Measurements from ENCODE around the gene TMEM86A.
"Not testable (repeated sequence)": the region's sequence is repeated elsewhere in the genome, so short reads cannot be mapped to it uniquely, and the experiment has no call there.

TMEM86A gene, protein sequence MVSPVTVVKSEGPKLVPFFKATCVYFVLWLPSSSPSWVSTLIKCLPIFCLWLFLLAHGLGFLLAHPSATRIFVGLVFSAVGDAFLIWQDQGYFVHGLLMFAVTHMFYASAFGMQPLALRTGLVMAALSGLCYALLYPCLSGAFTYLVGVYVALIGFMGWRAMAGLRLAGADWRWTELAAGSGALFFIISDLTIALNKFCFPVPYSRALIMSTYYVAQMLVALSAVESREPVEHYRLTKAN

DNA sequence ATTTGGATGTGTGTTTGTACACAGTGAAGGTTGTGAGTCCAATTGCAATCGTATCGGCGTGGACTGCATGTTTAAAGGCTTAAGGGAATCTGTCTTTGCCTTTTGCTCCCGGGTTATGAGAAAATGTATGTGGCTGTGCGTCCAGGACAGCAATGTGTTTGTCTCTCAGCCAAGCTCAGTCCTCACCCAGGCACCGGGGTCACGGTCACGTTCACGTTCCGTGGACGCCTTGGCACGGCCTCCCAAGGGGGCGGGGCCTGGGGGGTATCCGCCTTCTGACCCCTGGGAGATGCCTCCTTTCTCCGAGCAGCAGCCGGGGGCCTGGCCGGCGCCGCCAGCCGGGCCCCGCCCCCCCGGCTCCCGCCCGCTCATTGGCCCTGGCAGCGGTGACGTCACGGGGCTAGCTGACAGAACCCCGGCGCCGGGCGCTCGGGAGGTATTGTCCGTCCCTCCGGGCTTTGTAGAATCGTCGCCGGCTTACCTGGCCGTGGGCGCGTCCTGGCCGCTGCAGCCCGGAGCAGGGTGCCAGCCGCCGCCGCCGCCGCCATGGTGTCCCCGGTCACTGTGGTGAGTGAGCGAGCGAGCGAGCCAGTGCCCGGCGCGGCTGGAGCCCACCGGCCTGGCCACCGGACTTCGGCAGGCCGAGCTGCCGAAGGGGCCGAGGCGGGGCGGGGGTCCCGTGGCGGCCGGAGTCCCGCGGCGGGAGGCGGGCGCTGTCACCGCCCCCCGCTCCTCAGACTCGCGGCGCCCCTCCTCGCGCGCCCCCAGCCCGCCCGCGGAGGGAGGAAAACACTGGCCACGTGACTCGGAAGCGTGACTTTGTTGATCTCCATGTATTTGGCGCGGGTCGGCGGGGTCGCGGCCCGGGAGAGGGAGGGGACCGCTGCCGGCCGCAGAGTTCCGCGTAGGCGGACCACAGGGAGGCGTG, at the start of gene TMEM86A:
Gene TMEM86A, plus strand, starts transcription at position 439 of the 928 bp plus-strand sequence. Its CDS starts 108 bp downstream, at position 547.
- Histone ChIP-seq H4K20me1 (no peaks in the 10 kb centered on the region), H3K27me3 (no peaks in the 10 kb centered on the region), H3K36me3 (peaks cover 8% of the 10 kb centered on the region; the same call in 1 of the 2 replicates), H3K9me3 (no peaks in the 10 kb centered on the region), H3K4me1 (peaks cover 15% of the 10 kb centered on the region), H3K4me3 (peak within 1 kb of the TSS; percentile 98), H3K27ac (peak within 1 kb of the TSS; percentile 66), H3K9ac (peak within 1 kb of the TSS; percentile 80), H3K4me2 (peak within 1 kb of the TSS; percentile 89)
- no peak for TF ChIP-seq Cebpa-rat (IDR thresholded peaks at IDR 0.05)

- H3K27ac ChIP-seq, result peak overlapping the region; percentile 65; the same call in 1 of the 2 replicates
- peak overlapping the region; percentile 79 for H3K4me2 ChIP-seq
- H3K27me3 ChIP-seq, result no peaks in the 10 kb centered on the region
- H3K9ac ChIP-seq, result peak overlapping the region; percentile 66; the same call in 1 of the 2 replicates
- TF ChIP-seq Cebpa-rat (IDR thresholded peaks at IDR 0.05), result no peak
- peaks cover 31% of the 10 kb centered on the region for H3K4me1 ChIP-seq
- no peaks in the 10 kb centered on the region for H4K20me1 ChIP-seq
- H3K9me3 ChIP-seq, result no peaks in the 10 kb centered on the region
- peak overlapping the region; percentile 60 for H3K4me3 ChIP-seq
- H3K36me3 ChIP-seq, result no peaks in the 10 kb centered on the region
Measured at GRCh38 chr11:18650353-18650752, 48.2 kb upstream of the TMEM86A start.

DNA sequence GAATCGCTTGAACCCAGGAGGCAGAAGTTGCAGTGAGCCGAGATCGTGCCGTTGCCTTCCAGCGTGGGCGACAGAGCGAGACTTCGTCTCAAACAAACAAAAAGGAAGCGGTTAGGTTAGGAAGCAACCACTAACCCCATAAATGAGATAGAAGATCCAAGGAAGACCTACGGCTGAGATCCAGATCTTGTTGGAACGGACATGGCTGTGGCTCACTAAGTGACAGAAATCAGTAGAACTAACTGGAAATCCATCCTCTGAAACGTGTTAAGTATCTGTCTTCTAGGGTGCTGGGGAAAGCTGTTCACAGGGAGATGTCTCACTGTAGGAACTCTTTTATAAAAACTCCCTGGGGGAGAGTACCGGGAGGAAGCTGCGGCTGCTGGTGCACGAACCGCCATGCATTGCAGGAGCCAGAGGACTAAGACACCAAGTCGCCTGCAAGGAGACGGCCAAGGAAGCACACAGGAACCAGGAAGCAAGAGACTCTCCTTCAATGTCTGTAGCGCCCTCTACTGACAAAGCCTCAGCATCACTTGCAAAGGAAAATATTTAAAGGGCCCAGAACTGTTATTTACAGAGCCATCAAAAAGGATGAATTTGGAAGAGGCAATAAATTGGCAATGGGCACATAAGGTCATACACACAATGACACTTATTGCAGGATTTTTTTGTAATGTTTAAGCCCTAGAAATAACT, 47.6 kb upstream of the TMEM86A start:
- Histone ChIP-seq H4K20me1 (no peaks in the 10 kb centered on the region), H3K4me3 (peak overlapping the region; percentile 60), H3K36me3 (no peaks in the 10 kb centered on the region), H3K4me1 (peaks cover 31% of the 10 kb centered on the region), H3K9ac (peak overlapping the region; percentile 66), H3K27me3 (no peaks in the 10 kb centered on the region), H3K9me3 (no peaks in the 10 kb centered on the region), H3K4me2 (peak overlapping the region; percentile 79), H3K27ac (peak overlapping the region; percentile 65)
- TF ChIP-seq Cebpa-rat (IDR thresholded peaks at IDR 0.05), result no peak

- Histone ChIP-seq H3K36me3 (no peaks in the 10 kb centered on the region), H4K20me1 (no peaks in the 10 kb centered on the region), H3K27me3 (no peaks in the 10 kb centered on the region), H3K4me3 (no peak overlapping the region), H3K4me1 (peaks cover 3% of the 10 kb centered on the region; the same call in 1 of the 2 replicates), H3K9me3 (no peaks in the 10 kb centered on the region), H3K4me2 (no peak overlapping the region), H3K9ac (no peak overlapping the region), H3K27ac (no peak overlapping the region)
- TF ChIP-seq Cebpa-rat (IDR thresholded peaks at IDR 0.05), result no peak
Measured at GRCh38 chr11:18657673-18658072, 40.9 kb upstream of the TMEM86A start.

GRCh38 chr11:18665353-18665872, 33.2 kb upstream of the TMEM86A start:
- not testable (repeated sequence) for H3K4me1 ChIP-seq, H3K36me3 ChIP-seq, H4K20me1 ChIP-seq, H3K27me3 ChIP-seq, H3K9me3 ChIP-seq, H3K9ac ChIP-seq, H3K4me3 ChIP-seq, H3K4me2 ChIP-seq, H3K27ac ChIP-seq

GRCh38 chr11:18668131-18668530, 30.4 kb upstream of the TMEM86A start:
- Histone ChIP-seq H3K27ac (no peak overlapping the region), H3K4me2 (no peak overlapping the region), H4K20me1 (no peaks in the 10 kb centered on the region), H3K27me3 (no peaks in the 10 kb centered on the region), H3K4me1 (peaks cover 7% of the 10 kb centered on the region; the same call in 1 of the 2 replicates), H3K36me3 (no peaks in the 10 kb centered on the region), H3K9ac (no peak overlapping the region), H3K4me3 (no peak overlapping the region), H3K9me3 (peaks cover 5% of the 10 kb centered on the region; the same call in 1 of the 2 replicates)
- TF ChIP-seq Cebpa-rat (IDR thresholded peaks at IDR 0.05), result no peak

- H3K9me3 ChIP-seq, result peaks cover 5% of the 10 kb centered on the region; the same call in 1 of the 2 replicates
Measured at GRCh38 chr11:18669219-18669596, 29.4 kb upstream of the TMEM86A start.

DNA sequence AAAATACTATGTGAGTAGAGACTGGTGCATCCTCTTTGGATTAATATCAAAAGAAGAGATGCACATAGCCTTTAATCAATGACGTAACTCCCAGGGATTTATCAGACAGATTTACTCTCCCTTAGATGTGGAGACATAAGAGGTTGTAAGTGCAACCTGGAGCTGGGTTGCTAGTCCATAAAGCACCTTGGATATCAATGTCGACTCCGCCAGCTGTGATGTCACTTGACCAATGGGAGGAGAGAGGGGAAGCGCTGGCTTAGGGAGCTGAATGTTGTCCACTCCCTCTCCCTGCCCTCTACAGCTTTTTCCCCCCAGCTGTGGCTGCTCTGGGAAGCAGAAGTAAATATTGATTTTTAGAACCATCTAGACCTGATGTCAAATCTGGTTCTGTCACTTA, 28.9 kb upstream of the TMEM86A start:
- H3K27me3 ChIP-seq, result no peaks in the 10 kb centered on the region
- peaks cover 7% of the 10 kb centered on the region; the same call in 1 of the 2 replicates for H3K4me1 ChIP-seq
- H3K9me3 ChIP-seq, result peaks cover 5% of the 10 kb centered on the region; the same call in 1 of the 2 replicates
- H3K4me2 ChIP-seq, result no peak overlapping the region
- no peaks in the 10 kb centered on the region for H4K20me1 ChIP-seq
- H3K9ac ChIP-seq, result no peak overlapping the region
- no peak overlapping the region for H3K4me3 ChIP-seq
- TF ChIP-seq Cebpa-rat (IDR thresholded peaks at IDR 0.05), result no peak
- no peak overlapping the region for H3K27ac ChIP-seq
- H3K36me3 ChIP-seq, result no peaks in the 10 kb centered on the region

More at GRCh38 chr11:18669219-18669596, 29.4 kb upstream of the TMEM86A start:
- Histone ChIP-seq H3K4me2 (no peak overlapping the region), H3K27ac (no peak overlapping the region), H3K36me3 (no peaks in the 10 kb centered on the region), H4K20me1 (no peaks in the 10 kb centered on the region), H3K9ac (no peak overlapping the region), H3K4me1 (peaks cover 7% of the 10 kb centered on the region; the same call in 1 of the 2 replicates), H3K4me3 (no peak overlapping the region), H3K27me3 (no peaks in the 10 kb centered on the region)
- TF ChIP-seq Cebpa-rat (IDR thresholded peaks at IDR 0.05), result no peak

DNA sequence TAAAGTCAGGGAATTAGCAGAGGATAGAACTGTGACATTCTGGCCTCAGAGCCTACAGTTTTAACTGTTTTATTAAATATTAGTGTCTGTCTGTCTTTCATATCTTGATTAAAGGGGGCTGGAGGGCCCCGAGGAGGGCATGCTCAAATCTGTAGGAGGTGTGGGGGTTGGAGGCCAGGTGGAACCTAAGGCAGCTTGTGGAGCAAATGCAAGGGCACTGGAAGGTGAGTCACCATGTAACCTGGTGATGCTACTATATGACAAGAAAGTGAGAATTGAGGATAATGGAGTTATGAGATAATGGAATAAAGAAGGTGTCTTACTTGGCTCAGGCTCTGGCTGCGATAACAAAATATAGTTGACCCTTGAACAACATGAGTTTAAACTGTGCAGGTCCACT, 27.3 kb upstream of the TMEM86A start:
- peaks cover 7% of the 10 kb centered on the region; the same call in 1 of the 2 replicates for H3K4me1 ChIP-seq
- no peaks in the 10 kb centered on the region for H4K20me1 ChIP-seq
- no peak overlapping the region for H3K4me2 ChIP-seq
- H3K36me3 ChIP-seq, result no peaks in the 10 kb centered on the region
- H3K4me3 ChIP-seq, result no peak overlapping the region
- H3K9ac ChIP-seq, result no peak overlapping the region
- no peak for TF ChIP-seq Cebpa-rat (IDR thresholded peaks at IDR 0.05)
- no peaks in the 10 kb centered on the region for H3K27me3 ChIP-seq
- H3K27ac ChIP-seq, result no peak overlapping the region
- peaks cover 5% of the 10 kb centered on the region; the same call in 1 of the 2 replicates for H3K9me3 ChIP-seq

GRCh38 chr11:18672209-18672608, 26.4 kb upstream of the TMEM86A start:
- not testable (repeated sequence) for H3K4me3 ChIP-seq, H3K36me3 ChIP-seq, H3K27ac ChIP-seq

More at GRCh38 chr11:18672209-18672608, 26.4 kb upstream of the TMEM86A start:
- not testable (repeated sequence) for H3K4me1 ChIP-seq, H3K9ac ChIP-seq, H3K9me3 ChIP-seq, H3K27me3 ChIP-seq, H4K20me1 ChIP-seq
- H3K4me2 ChIP-seq, result 0 out of 2 replicates have a peak overlapping the region, but pooled peaks have one; percentile 9

Data from BLaER1 (cell line).